Measurements from ENCODE around the gene CDC14A.
A peak's percentile ranks its signal among the peaks of the same experiment; 100 is the strongest.
"Not testable (repeated sequence)": the region's sequence is repeated elsewhere in the genome, so short reads cannot be mapped to it uniquely, and the experiment has no call there.

CDC14A gene

GRCh38 chr1:100363831-100364230 lies 11.5 kb downstream of the CDC14A start:
- DNase-seq = no peak

DNA sequence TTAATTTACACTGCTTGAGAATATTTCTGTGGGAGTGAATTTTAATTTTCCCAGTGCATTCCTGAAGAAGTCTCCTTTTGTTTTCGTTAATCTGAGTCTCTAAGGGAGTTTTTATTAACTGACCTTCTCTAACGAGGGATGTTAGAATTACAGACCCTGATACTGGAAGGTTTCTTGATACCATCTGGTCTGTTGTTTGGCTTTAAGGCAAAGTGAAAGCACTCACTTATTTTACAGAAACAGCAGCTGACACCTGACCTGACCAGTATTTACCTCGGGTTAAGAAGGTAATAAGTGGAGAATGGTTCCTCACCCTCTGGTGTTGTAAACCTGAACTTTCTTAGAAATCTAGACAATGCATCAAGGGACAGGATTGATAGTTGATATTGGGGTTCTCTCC lies 12.4 kb downstream of the CDC14A start:
- DNase-seq = no peak

GRCh38 chr1:100366209-100366525 lies 13.9 kb downstream of the CDC14A start:
- DNase-seq = no peak

DNA sequence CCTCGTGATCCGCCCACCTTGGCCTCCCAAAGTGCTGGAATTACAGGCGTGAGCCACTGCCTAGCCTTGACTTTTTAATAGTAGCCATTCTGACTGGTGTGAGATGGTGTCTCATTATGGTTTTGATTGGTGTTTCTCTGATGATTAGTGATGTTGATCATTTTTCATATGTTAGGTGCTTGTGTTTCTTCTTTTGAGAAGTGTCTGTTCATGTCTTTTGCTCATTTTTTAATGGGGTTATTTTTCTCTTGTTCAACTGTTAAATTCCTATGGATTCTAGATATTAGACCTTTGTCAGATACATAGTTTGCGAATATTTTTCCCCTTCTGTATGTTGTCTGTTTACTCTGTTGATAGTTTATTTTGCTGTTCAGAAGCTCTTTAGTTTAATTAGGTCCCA lies 17.0 kb downstream of the CDC14A start:
- DNase-seq = not testable (repeated sequence)

- DNase-seq = not testable (repeated sequence)
Observed at GRCh38 chr1:100373953-100374352, 21.6 kb downstream of the CDC14A start.

DNA sequence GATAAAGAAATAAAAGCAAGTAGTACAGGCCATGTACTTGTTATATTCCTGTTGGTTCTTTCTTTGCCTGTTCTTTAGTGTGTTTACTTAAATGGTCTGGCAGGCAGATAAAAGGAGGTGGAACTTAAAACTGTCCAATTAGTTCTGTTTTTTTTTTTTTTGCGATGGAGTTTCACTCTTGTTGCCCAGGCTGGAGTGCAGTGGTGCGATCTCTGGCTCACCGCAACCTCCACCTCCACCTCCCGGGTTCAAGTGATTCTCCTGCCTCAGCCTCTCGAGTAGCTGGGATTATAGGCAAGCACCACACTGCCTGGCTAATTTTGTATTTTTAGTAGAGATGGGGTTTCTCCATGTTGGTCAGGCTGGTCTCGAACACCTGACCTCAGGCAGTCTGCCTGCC lies 24.6 kb downstream of the CDC14A start:
- DNase-seq = not testable (repeated sequence)

DNA sequence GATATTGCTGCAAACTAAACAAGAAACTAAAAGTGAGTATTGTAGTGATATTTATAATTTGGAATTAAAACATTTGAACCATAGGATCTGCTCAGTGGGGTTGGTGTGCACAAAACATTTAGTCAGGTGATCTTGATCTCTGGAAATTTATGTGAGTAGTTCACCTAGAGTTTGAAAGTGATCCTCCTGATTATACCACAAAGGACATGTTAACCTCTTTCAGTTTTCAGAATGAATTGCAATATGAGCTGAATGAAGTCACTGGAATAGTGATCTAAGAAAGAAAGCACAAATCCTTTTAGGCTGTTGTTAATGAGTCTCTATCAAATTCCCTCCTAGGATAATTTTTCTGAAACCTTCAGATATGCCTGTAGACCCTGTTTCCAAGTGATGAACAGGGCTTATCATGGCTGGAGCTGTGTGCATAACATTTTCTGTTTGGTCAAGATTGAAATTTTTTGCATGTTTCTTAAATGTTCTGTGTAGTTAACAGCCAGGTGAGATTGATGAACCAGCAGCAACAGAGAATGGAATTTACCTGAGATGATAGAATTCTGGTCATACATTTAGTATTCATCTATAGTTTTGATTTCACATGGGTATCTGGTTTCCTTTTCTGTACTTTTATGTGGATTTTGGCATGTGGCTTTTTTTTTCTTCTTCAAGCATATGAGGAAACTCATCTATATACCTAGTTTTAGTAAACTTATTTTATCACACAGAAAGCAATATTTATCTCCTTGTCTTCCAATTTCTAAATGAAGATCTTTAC lies 25.5 kb downstream of the CDC14A start:
- DNase-seq = no peak

DNA sequence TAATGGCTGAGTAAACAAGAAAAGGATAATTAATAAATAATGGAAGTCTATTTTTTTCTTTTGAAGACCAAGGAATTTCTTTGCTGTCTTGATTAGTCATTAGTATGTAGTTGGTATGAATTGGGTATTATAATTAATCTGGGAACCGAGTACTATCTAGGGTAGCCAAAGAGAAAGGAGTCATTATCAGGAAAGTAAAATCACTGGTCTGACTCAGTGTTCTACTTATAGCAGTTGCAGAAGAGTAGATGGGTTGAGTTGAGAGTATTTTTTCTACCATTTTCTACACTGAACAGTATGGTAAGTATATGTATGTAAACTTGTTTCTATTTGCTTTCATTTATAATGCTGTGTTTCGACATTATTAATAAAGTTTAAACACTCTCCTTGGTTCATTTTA lies 26.6 kb downstream of the CDC14A start:
- DNase-seq = no peak

GRCh38 chr1:100380635-100381034 lies 28.3 kb downstream of the CDC14A start:
- no peak for DNase-seq

DNA sequence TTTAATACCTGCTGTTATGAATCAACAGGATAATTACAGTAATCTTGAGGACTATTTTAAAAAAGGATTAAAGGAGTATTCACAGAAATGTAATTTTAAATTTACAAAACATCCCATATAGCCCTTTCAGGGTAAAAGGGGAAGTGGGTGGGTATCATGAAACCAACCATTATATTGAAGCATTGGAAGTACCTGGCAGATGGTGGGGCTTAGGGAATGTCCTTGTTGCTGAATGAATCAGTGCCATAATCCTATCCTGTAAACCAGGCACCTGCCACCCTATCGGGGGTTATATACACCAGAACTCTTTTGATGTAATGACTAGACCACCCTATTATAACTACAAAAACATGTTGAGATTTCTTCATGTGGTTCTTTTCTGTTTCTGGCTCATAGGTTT lies 30.4 kb downstream of the CDC14A start:
- no peak for DNase-seq

DNA sequence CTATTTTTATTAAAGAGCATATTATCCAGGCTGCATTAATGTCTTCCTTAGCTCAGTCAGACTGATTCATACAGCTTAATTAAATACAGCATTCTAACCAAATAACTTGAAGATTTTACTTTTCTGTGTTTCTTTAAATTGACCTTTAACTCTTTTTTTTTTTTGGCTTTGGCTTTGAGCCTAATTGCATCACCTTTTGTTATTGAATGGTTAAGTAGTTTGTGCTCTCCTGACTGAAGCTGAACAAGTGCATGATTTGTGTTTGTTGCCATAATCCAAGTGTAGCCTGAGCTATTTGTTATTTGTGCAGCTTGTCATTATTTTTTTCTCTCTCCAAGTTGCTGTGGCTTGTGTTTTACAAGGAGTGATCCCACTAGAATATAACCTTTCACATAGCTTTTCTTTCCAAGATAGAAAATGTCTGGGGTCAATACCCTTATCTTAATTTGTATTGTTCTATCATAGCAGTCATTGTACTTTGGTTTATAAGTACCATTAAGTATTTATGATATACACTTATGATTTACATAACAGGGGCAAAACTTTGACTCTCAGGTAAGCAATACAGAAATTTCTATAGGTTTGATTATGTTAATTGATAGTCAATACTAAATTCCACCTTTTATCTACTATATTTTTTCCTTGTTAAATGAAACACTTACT lies 31.6 kb downstream of the CDC14A start:
- DNase-seq = no peak

- no peak for DNase-seq
Observed at GRCh38 chr1:100387209-100387608, 34.9 kb downstream of the CDC14A start.

GRCh38 chr1:100387657-100388350 lies 35.5 kb downstream of the CDC14A start:
- no peak for DNase-seq

- DNase-seq = no peak
Observed at GRCh38 chr1:100390531-100390930, 38.2 kb downstream of the CDC14A start.

DNA sequence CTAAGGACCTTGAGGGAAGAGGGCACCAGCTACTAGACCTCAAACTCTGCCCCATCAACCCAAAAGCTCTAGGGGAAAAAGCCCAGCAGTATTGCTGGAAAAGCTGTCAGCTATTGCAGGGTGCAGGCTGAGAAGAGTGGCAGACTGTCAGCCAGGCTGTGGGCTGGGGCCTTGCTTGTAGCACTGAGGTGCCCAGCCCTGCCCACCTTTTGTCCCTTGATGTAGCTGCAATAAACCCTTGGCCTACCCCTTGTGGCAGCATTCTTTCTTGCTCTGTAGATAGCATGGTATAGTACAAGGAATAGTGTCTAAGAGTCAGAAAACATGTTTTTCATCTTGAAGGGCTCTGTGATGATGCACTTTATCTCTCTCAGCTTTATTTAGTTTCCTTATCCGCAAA lies 39.4 kb downstream of the CDC14A start:
- no peak for DNase-seq

DNA sequence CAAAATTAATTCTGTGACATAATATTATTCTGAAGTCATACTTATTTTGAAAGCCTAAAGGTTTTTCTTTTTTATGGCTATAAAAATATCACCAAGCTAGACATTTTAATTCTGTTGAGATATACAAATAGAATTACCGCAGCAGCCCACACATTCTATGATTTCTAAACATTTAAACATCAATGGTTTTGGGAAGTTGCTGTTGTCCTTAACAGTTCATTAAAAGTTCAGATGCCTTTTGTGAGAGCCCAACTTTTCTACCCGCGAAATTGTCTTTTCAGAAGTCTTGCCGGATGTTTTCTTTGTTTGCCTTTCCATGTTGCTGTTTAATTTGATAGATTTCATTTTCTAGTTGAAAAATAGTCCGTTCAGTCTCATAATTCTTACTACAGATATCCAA lies 40.5 kb downstream of the CDC14A start:
- no peak for DNase-seq

- no peak for DNase-seq
Observed at GRCh38 chr1:100394285-100394684, 42.0 kb downstream of the CDC14A start.

DNA sequence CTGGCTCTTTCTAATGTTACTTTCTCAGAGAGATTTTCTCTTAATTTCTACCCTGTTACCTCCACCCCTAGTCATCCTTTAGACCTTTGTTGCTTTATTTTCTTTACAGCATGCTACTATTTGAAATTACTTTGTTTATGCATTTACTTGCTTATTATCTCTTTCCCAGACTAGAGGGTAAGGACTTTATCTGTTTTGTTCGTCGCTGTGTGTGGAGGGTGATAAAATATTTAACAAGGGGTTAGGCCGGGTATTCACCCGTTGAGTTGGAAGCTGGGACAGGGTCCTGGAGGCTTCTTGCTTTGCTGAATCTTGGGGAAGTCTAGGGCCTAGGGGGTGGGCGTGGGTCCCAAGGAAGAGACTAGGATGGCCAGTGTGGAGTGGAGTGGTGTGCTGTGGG lies 43.6 kb downstream of the CDC14A start:
- DNase-seq = no peak

DNA sequence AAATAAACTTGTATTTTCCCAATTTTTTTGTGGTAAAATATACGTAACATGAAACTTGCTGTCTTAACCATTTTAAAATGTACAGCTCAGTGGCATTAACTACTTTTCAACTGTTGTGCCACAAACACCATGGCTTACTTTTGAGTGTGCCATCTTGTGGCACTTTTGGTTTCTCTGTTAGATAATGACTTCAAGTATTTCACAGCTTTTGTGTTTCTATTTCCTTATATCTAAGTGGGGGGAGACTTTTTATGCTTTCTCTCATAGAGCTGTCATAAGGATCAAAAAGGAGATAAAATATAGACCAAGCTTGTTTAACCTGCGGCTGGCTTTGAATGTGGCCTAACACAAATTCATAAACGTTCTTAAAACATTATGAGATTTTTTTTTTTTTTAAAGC lies 44.3 kb downstream of the CDC14A start:
- DNase-seq = no peak

DNA sequence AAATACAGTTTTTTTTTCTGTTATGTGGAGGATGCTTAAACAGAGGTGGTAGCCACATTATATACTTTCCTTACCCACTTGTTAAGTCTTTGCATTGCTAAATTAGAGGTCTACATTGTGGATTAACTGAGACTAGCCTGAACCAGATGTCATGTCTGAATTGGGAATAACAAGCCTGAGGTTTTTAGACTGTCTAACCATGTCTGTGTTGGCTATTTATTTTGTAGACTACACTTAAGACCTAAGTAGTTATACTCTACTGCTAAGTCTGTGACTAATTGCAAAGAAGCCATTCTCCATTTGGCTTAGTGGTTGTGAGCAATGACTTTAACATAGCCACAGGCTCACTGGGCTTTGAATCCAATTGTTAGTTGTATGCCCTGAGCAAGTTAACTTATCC lies 45.4 kb downstream of the CDC14A start:
- no peak for DNase-seq

DNA sequence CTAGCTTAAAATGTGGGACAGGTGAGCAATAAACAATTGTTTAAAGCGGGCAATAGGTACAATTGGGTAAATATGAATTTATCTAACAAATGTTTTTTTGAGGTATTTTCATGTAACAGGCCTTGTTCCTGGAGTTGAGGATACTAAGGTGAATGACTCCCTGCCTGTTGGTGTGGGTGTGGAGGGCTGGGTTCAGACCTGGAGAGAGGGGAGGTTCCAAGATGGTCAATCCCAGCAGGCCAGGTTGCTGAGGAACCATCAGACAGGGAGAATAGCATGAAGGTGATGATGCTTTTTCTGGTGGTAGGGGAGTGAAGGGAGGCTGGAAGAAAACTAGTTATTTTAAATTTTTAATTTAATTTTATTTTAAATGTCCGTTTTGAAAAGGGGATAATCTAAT lies 46.3 kb downstream of the CDC14A start:
- no peak for DNase-seq

- DNase-seq = peak; percentile 75
Observed at GRCh38 chr1:100400404-100400803, 48.1 kb downstream of the CDC14A start.

DNA sequence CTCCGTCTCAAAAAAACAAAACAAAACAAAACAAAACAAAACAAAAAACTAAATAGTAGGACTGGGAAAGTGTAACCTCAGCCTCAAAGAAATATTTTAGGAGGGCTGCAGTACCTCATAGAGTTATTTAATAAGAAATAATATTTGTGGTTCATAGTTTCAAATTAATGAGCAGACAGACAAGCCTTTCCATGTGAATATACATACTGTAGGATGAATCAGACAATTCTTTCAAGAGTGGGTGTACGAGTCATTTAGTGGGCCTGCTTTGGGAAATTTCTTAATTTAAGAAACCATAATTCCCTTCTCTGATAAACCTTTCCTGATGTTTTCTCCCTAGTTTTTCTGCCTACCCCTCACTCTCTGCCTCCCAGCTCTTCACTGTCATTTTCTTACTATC lies 52.5 kb downstream of the CDC14A start:
- no peak for DNase-seq

DNA sequence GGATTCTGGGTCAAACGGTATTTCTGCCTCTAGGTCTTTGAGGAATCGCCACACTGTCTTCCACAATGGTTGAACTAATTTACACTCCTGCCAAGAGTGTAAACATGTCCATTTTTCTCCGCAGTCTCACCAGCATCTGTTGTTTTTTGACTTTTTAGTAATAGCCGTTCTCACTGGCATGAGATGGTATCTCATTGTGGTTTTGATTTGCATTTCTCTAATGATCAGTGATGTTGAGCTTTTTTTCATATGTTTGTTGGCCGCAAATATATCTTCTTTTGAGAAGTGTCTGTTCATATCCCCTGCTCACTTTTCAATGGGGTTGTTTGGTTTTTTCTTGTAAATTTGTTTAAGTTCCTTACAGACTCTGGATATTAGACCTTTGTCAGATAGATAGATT lies 53.6 kb downstream of the CDC14A start:
- not testable (repeated sequence) for DNase-seq

All from KG1 (cell line).